GM19025 (cell line): ENCODE results near the gene GARIN6.
"Not testable (repeated sequence)": the region's sequence is repeated elsewhere in the genome, so short reads cannot be mapped to it uniquely, and the experiment has no call there.

Experiments used
- ATAC-seq: cut with Tn5 transposase; IDR thresholded peaks from one replicate; pipeline ENCODE4 v1.9.1; 2021; ENCODE audit warnings: mild to moderate bottlenecking, low read depth, moderate library complexity; ENCODE audit not compliant: unreplicated experiment

The GARIN6 gene

GRCh38 chr12:99647453-99647852 is at the start of gene GARIN6:
Gene GARIN6 (plus strand): TSS chr12:99647753. CDS start chr12:99648175, 422 bp downstream.
- ATAC-seq = no peak

- ATAC-seq = no peak
Observed at GRCh38 chr12:99598785-99599184, 48.8 kb upstream of the GARIN6 start.

- ATAC-seq = peak; percentile 73
Observed at GRCh38 chr12:99600388-99600787, 47.2 kb upstream of the GARIN6 start.

- no peak for ATAC-seq
Observed at GRCh38 chr12:99609455-99610181, 37.9 kb upstream of the GARIN6 start.

DNA sequence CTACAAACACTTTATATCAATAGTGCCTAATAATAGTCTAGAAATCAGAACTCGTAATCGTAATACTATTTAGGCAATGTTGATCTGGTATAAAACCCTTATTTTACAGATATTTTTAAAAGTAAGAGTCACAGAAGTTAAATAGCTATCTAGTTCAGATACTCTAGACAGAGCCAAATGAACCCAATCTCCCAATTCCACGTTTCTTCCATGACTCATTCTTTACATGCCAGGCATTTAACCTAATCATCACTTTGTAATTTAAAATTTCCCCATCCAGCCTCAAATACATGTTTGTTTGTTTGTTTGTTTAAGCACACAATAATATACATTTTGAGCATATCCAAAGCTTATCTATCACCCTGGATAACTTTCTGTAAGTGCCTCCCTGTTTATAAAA is 36.4 kb upstream of the GARIN6 start:
- no peak for ATAC-seq

- no peak for ATAC-seq
Observed at GRCh38 chr12:99611599-99611998, 36.0 kb upstream of the GARIN6 start.

- ATAC-seq = no peak
Observed at GRCh38 chr12:99618657-99619056, 28.9 kb upstream of the GARIN6 start.

DNA sequence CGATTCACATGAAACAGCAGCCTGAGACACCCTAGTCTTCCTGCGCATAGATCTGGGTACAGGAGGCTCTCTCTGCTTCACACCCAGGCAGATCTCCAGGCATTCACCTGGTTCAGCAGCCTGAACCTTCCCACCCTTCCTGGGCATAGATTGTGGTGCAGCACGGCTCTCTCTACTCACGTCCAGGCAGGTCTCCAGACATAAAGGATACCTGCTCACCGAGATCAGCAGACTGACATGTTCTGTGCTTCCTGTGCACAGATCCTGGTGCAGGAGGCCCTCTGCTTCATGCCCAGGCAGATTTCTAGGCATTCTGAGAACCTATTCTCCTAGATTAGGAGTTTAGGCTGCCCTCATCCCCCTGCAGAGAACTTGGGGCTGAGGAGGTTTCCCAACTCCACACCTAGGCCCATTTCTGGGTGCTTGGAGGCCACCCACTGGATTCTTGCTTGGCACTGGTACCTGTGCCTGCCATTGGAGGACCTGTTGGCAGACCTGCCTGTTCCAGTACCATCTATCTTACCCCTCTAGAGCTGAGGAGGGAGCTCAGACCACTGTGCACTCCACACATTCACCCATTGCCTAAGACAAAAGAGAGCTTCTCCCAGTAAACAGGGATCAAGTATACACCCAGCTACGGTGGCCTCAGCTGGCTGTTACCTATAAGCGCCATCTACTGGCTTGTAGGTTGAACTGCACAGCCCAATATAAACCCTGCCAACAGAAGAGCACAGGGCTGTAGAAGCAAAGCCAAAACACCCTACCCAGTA is 28.0 kb upstream of the GARIN6 start:
- ATAC-seq = no peak

DNA sequence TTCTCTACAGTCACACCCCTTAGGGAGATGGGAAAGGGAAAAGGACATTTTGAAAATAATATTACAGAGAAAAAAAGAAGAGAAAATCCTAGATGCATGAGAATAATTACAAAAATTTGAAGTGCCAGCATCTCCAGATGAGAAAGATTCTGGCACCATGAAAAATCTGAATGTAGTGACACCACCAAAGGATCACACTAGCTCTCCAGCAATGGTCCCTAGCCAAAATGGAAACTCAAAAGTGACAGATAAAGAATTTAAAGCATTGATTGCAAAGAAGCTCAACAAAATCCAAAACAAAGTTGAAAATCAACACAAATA is 27.4 kb upstream of the GARIN6 start:
- no peak for ATAC-seq

DNA sequence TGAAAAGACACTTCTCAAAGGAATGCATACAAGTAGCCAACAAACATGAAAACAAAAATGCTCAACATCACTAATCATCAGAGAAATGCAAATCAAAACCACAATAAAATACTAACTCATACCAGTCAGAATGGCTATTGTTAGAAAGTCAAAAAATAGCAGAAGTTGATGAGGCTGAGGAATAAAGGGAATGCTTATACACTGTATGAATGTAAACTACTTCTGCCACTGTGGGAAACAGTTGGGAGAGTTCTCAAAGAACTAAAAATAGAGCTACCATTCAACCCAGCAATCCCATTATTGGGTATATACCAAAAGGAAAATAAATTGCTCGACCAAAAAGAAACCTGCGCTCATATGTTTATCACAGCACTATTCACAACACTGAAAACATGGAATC is 23.0 kb upstream of the GARIN6 start:
- ATAC-seq = not testable (repeated sequence)

GRCh38 chr12:99627459-99627858 is 20.1 kb upstream of the GARIN6 start:
- ATAC-seq = no peak

DNA sequence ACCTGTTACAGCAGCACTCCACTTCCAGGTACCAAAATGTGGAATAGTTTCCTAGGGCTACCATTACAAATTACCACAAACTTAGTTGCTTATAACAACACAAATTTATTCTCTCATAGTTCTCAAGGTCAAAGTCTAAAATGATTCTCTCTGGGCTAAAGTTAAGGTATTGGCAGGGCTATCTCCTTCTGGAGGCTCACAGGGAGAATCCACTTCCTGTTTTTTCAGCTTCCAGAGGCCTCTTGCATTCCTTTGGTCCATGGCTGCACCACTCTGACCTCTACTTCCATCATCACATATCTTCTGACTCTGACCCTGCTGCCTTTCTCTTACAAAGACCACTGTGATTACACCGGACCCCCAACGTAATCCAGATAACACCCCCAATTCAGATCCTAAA is 2.9 kb upstream of the GARIN6 start:
- ATAC-seq = no peak

DNA sequence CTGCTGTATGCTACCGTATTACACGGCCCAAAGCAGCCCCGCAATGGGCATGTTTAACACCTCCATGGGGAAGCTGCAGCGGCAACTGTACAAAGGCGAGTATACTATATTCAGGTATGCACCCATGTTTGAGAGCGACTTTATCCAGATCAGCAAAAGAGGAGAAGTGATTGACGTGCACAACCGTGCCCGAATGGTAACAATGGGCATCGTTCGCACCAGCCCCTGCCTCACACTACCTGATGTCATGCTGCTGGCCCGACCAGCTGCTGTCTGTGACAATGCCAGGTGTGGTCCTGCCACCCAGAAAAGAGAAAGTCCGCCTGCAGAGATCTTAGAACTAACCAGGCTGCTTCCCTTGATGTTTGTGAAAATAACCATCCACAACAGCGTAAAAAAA is 630 bp downstream of the GARIN6 start:
- no peak for ATAC-seq

- no peak for ATAC-seq
Observed at GRCh38 chr12:99649551-99649950, 2.0 kb downstream of the GARIN6 start.

GRCh38 chr12:99658671-99659349 is 11.3 kb downstream of the GARIN6 start:
- no peak for ATAC-seq

GRCh38 chr12:99670635-99671034 is 23.1 kb downstream of the GARIN6 start:
- ATAC-seq = no peak

GRCh38 chr12:99680276-99680675 is 32.7 kb downstream of the GARIN6 start:
- ATAC-seq = no peak

DNA sequence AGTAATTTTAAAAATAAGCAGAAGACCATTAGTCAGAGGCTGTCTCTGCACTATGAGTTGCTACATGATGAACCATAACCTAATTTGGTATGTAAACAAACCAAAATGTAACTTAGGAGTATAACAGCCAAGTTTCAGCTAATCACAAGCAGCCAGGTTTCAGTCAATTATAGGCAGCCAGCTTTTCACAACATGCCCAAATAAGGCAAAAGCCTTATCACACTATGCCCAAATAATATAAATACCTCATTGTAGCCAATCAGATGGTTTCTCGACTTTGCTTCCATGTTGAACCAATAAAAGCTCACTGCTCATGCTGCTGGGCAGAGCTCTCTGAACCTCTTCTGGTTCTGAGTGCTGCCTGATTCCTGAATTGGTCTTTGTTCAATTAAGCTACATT is 38.6 kb downstream of the GARIN6 start:
- ATAC-seq = no peak

DNA sequence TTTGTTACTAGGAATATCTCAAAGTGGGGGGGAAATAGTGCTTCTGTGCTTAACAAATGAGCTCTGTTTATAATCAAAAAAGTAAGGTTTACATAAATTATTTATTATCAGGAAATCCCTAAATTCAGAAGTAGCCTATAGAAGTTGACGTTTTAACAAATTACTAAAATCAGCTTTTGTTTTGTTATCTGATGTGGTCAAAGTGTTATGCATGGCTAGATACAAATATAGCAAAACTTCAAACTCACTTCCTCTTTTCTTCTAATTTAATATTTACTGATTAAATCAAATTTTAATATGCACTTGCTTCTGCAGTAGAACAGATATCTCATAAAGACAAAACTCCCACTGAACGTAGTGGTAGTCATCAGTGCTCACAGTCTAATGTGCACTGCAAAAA is 47.5 kb downstream of the GARIN6 start:
- no peak for ATAC-seq
